Measurements from ENCODE around the gene WDR76.

Gene WDR76

DNA sequence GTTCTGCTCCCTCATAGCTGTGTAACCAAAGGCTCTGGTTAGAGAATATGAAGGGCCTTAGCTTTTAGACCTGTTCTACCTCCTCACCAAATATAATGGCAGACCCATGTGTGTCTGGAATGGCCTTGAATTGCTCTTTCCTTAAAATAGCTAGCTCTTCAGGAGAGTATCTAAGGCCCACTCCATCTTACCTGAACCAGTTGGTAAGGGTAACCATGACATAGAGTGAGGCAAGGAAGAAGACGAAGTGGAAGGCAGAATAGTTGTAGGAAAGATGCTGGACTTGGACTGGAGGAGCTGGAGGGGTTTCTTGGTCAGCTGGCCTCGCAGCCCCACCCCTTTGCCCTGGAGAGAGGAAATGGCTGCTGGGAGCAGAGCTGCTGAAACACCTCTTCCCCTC, 31.6 kb upstream of the WDR76 start:
- Histone ChIP-seq H3K4me3 (IDR thresholded peaks at IDR 0.05; ENCODE audit: insufficient read depth, low read depth, low read length) (no peak overlapping the region), H3K9ac (no peak overlapping the region), H3K4me1 (ENCODE audit: low read depth, poor library complexity, severe bottlenecking) (peaks cover 19% of the 10 kb centered on the region), H3K27me3 (ENCODE audit: insufficient read depth, low read depth) (no peaks in the 10 kb centered on the region), H3K4me2 (no peak overlapping the region), H3K27ac (no peak overlapping the region), H3K79me2 (ENCODE audit: insufficient read depth, low read depth) (peaks cover 25% of the 10 kb centered on the region), H3K36me3 (ENCODE audit: insufficient read depth) (no peaks in the 10 kb centered on the region), H2AFZ (ENCODE audit: low read depth) (no peak overlapping the region), H4K20me1 (ENCODE audit: insufficient read depth) (no peaks in the 10 kb centered on the region)
- TF ChIP-seq CTCF (conservative IDR thresholded peaks at IDR 0.05; ENCODE audit: low read depth, low read length), result no peak

- no peak overlapping the region for H3K4me2 ChIP-seq
- no peak overlapping the region for H3K4me3 ChIP-seq (IDR thresholded peaks at IDR 0.05; ENCODE audit: insufficient read depth, low read depth, low read length)
- peaks cover 21% of the 10 kb centered on the region for H3K4me1 ChIP-seq (ENCODE audit: low read depth, poor library complexity, severe bottlenecking)
- H3K9ac ChIP-seq, result no peak overlapping the region
- TF ChIP-seq CTCF (conservative IDR thresholded peaks at IDR 0.05; ENCODE audit: low read depth, low read length), result no peak
- no peak overlapping the region for H3K27ac ChIP-seq
- no peaks in the 10 kb centered on the region for H4K20me1 ChIP-seq (ENCODE audit: insufficient read depth)
- H3K27me3 ChIP-seq (ENCODE audit: insufficient read depth, low read depth), result no peaks in the 10 kb centered on the region
- no peaks in the 10 kb centered on the region for H3K36me3 ChIP-seq (ENCODE audit: insufficient read depth)
- peaks cover 30% of the 10 kb centered on the region for H3K79me2 ChIP-seq (ENCODE audit: insufficient read depth, low read depth)
- H2AFZ ChIP-seq (ENCODE audit: low read depth), result no peak overlapping the region
These were observed 30.8 kb upstream of the WDR76 start for GRCh38 chr15:43795997-43796396.

GRCh38 chr15:43796566-43796965, 30.2 kb upstream of the WDR76 start:
- H3K27me3 ChIP-seq (ENCODE audit: insufficient read depth, low read depth), result no peaks in the 10 kb centered on the region
- H4K20me1 ChIP-seq (ENCODE audit: insufficient read depth), result no peaks in the 10 kb centered on the region
- peaks cover 15% of the 10 kb centered on the region for H3K4me1 ChIP-seq (ENCODE audit: low read depth, poor library complexity, severe bottlenecking)
- no peaks in the 10 kb centered on the region for H3K36me3 ChIP-seq (ENCODE audit: insufficient read depth)
- H3K27ac ChIP-seq, result no peak overlapping the region
- H3K9ac ChIP-seq, result no peak overlapping the region
- no peak overlapping the region for H3K4me2 ChIP-seq
- H3K4me3 ChIP-seq (IDR thresholded peaks at IDR 0.05; ENCODE audit: insufficient read depth, low read depth, low read length), result no peak overlapping the region
- H2AFZ ChIP-seq (ENCODE audit: low read depth), result no peak overlapping the region
- peaks cover 36% of the 10 kb centered on the region for H3K79me2 ChIP-seq (ENCODE audit: insufficient read depth, low read depth)
- TF ChIP-seq CTCF (conservative IDR thresholded peaks at IDR 0.05; ENCODE audit: low read depth, low read length), result no peak

- no peak overlapping the region for H2AFZ ChIP-seq (ENCODE audit: low read depth)
- no peaks in the 10 kb centered on the region for H3K27me3 ChIP-seq (ENCODE audit: insufficient read depth, low read depth)
- H4K20me1 ChIP-seq (ENCODE audit: insufficient read depth), result no peaks in the 10 kb centered on the region
- no peak overlapping the region for H3K27ac ChIP-seq
- H3K79me2 ChIP-seq (ENCODE audit: insufficient read depth, low read depth), result peaks cover 16% of the 10 kb centered on the region; the same call in 1 of the 2 replicates
- no peak for TF ChIP-seq CTCF (conservative IDR thresholded peaks at IDR 0.05; ENCODE audit: low read depth, low read length)
- peaks cover 6% of the 10 kb centered on the region for H3K4me1 ChIP-seq (ENCODE audit: low read depth, poor library complexity, severe bottlenecking)
- H3K4me2 ChIP-seq, result no peak overlapping the region
- no peak overlapping the region for H3K9ac ChIP-seq
- no peak overlapping the region for H3K4me3 ChIP-seq (IDR thresholded peaks at IDR 0.05; ENCODE audit: insufficient read depth, low read depth, low read length)
- H3K36me3 ChIP-seq (ENCODE audit: insufficient read depth), result no peaks in the 10 kb centered on the region
These were observed 27.4 kb upstream of the WDR76 start for GRCh38 chr15:43799209-43799944.
